Measurements from ENCODE around the gene SPAG8.

GRCh38 chr9:35793461-35793860 lies 18.6 kb downstream of the SPAG8 start:
- TF ChIP-seq CTCF (conservative IDR thresholded peaks at IDR 0.05; ENCODE audit: low read length) (no peak), EZH2phosphoT487 (IDR thresholded peaks at IDR 0.05; ENCODE audit: borderline replicate concordance) (no peak)

All from Loucy (cell line).